Activated CD8-positive, alpha-beta memory T cell treated with anti-CD3 and anti-CD28 coated beads, Interleukin-2, amount 50 U/mL, for 48 hours (primary cell): Measurements from ENCODE around the gene TRAF7.
"Not testable (repeated sequence)": the region's sequence is repeated elsewhere in the genome, so short reads cannot be mapped to it uniquely, and the experiment has no call there.

ENCODE experiments used
- DNase-seq: peaks from one replicate; pipeline ENCODE4 v3.0.0-alpha.2; 2020

TRAF7 gene

DNA sequence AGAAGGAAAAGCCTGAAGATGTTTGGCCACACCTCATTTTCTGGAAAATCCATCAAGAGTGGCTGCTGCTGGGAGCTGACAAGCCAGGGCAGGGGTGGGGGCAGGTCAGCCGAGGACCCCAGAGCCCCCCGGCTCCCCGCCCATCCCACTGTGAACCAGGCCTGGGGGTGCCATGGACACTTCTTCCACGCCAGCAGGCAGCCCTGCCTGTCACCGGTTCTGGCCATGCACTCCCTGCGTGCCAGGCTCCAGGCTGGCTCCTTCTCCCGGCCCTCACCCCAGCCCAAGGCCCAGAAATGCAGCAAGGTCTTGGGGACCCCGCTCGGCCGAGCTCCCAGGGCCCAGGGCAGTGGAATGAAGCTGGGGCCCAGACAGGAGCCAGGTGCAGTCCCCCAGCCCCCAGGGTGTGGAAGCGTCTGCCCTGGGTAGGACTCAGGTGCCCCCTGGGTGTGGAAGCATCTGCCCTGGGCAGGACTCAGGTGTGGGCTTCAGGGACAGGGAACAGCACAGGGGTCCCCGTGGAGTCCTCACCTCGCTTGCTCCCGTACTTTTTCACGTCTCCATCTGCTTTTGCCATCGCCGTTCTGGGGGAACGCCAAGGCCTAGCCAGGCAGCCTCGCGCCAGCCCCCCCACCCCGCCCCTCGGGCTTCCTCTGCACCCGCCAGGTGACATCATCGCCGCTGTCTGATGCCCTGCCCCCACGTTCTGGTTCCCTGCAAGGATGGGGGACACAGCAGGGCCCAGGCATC is 32.5 kb upstream of the TRAF7 start:
- DNase-seq = not testable (repeated sequence)

DNA sequence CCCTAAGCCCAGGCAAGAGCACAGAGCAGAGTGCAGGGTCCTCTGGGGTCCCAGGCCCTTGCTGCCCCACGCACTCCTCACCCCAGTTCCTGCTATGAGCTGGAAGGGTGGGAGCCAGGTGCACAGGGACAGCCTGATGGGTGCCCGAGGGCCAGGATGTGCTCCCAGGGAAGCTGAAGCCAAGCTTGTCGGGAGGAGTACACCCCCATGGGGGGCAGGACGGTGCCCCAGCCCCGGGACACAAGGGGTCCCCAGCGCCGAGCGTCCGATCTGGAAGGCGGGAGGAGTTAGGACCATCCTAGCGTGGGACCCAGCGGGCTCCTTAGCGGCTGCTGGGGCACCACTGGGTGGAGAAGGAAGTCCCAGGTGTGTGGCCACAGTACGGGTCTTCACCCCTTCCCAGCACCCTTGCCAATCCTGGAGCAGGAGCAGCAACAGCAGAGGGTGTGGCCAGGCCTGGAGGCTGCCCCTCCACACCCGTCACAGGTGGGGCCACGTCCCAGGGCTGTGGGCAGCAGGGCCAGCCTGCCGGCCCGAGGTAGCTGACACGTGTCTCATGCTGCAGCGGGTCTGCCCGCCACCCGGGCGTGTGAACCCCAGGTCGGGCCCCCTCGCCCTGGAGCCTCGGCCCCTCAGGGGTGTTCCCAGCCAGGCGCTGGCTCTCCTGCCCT is 31.7 kb upstream of the TRAF7 start:
- not testable (repeated sequence) for DNase-seq

DNA sequence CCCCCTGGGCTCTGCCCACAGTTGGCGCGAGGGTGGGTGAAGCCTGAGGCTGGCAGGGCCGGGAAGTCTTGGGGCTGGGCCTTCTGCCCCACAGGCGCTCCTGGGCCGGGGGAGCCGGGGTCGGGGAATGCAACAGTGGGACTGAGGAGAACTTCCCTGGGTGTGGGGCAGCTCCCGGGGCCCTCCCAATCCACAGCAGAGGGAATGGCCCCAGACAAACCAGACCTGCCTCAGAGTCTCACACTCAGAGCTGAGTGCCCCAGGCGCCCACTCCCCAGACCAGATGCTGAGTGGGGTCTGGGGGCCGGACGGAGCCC is 31.2 kb upstream of the TRAF7 start:
- DNase-seq = not testable (repeated sequence)

DNA sequence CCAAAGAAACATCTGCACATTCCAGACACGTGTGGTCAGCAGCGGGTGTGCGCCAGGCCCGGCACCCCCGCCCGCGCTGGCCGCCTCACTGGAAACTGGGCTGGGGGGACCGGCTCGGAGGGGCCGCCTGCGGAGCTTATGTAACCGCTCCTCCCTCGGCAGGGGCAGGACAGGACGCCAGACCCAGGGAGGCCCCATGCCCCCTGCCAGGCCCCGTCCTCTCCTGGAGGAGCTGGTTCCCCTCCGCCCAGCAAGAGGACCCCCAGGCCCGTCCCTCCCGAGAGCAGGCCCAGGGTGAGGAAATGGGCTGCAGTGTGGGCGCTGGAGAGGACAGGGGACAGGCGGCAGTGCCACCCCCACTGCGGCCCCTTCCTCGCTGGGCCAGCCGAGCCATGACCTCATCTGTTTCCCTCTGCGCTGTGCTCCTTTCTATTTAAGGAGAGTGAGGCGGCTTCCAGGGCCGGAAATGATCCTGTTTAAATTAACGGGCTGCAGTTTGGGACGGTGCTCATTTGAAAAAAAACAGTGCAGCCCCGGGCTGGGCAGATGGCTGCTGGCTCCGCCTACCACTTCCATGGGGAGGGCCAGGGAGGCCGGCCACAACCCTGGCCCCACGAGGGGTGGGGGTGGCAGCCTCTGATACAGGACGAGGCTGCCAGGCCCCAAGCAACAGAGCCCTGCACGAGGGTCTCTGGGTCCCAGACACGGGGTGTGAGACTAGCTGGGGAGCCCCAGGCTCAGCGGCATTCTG is 30.7 kb upstream of the TRAF7 start:
- not testable (repeated sequence) for DNase-seq

DNA sequence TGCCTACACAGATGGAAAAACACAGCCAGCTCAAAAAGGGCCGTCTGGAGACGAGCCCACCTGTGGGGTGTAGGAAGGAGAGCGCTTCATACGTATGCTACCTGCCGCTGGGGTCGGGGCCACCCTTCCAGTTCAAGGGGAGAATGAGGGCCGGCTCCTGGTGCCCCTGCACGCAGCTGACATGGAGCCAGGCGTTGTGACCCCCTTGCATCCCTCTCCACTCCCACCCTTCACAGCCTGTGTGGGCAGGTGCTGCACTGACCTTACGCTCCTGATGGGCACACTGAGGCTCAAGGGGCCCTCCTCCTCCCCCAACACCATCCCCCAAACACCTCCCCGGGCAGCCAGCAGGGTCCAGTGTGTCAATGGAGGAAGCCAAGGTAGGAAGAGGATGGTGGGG is 30.0 kb upstream of the TRAF7 start:
- DNase-seq = not testable (repeated sequence)

DNA sequence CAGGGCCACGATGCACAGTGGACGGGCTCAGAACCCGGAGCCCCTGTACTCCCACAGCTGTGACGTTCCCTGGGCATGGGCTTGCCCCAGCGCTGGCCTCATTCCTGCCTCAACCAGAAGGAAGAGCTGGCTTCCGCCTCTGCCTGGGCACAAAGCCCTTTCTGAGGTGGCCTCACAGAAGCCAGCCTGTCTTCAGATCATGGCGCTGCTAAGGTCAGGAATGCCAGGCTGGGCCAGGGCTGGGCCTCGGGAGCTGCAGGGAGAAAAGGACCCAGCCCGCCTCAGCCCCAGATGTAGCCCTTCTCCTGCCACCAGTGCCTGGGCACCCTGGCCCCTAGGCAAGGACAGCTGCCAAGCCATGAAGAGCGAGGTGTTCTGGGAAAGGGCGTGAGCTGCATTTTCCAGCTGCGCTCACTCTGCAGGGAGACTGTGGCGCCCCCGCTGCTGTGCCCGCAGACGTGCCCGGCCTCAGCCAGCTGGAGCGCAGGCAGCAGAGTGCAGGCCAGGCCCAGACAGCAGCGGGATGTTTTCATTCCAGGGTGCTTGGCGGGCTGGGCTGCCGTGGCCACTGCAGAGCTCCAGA is 29.3 kb upstream of the TRAF7 start:
- DNase-seq = not testable (repeated sequence)

DNA sequence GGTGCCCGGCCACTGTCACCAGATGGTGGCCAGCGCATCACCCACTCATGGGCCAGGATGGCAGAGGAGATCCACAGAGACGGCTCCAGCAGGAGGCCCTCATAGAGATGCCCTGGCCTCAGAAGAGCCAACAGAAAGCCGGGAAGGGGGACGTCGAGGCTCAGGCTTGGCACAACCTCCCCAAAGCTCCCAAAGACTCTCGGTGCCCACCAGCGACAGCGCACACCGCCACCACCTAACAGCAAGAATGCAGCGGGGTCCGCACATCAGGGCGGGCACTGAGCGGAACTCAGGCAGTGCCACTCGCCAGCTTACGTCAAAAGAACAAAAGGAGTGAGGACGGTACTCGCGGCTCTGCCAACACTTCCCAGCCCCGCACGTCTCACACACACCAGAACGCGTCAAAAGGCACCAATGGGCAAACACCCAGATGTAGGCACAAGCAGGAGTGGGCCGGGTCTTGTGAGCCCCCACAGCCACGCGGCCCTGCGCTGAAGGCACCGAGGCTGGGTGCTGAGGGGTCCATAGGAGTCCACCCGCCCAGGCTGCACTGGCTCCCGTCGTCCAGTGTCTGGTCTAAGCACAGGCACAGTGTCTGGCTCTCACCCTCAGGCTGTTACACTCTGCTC is 28.5 kb upstream of the TRAF7 start:
- not testable (repeated sequence) for DNase-seq

DNA sequence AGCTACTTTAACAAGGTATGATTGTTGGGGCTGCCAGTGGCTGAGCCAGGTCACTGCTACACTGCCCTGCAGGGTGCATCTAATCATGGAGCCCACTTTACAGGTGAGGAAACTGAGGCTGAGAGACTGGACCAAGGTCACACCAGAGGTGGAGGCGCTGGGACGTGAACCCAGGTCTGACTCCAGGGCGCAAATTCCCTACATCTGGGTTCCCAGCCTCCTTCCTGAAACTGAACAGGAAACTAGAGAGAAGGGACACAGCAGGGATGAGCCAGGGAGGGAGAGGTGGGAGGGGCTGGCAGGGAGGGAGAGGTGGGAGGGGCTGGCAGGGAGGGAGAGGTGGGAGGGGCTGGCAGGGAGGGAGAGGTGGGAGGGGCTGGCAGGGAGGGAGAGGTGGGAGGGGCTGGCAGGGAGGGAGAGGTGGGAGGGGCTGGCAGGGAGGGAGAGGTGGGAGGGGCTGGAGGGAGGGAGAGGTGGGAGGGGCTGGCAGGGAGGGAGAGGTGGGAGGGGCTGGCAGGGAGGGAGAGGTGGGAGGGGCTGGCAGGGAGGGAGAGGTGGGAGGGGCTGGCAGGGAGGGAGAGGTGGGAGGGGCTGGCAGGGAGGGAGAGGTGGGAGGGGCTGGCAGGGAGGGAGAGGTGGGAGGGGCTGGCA is 27.8 kb upstream of the TRAF7 start:
- DNase-seq = not testable (repeated sequence)

DNA sequence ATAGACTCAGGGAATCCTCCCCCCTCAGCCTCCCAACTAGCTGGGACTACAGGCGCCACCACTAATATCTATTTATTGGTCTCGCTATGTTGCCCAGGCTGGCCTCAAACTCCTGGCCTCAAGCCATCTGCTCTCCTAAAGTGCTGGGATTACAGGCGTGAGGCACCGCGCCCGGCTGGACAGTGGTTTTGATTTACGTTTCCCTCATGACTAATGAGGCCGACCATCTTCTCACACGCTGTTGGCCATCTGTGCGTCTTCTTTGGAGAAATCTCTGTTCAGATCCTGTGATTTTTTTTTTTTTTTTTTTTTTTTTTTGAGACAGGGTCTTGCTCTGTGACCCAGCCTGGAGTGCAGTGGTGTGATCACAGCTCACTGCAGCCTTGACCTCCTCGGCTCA is 26.3 kb upstream of the TRAF7 start:
- DNase-seq = not testable (repeated sequence)

DNA sequence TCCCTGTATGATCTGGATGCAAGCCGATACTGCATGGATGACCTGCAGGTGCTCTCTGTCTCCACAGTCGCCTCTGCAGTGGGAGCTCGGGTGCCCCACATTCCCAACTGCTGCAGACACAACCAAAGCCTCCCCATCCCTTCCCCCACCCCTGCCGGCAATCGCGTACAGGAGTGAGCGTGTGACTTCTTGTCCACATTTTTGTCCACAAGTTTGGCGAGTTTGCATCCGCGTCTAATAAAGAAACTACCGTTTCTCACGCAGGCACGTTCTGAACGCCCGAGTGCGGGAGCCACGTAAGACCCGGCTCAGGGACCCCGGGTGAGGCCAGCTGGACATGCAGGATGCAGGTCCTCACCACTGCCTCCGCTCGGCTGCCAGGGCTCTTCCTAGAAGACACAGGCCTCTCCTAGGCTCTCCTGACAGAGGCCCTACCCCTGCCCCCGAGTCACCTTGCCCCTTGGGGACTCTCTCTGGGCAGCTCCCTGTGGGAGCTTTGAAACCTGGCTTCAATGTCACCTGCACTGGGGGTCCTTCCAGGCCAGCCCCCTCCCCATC is 25.6 kb upstream of the TRAF7 start:
- DNase-seq = not testable (repeated sequence)

DNA sequence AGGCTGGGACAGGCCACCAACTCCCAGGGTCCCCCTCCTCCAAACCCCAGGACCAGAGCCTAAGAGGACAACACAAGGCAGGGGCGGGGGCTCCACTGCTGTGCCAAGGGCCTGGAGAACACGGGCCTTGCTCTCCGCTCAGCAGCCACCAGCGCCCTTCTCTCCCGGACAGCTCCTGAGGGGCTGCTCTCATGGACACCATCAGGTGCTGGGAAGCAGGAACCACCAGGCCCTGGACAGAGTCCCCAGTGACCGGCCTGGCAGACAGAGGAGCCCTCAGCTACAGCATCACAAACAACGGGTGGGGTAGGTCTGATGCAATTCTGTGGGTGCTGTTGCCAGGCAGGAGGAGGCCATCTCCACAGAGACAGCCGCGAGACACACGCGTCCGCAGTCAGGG is 21.8 kb upstream of the TRAF7 start:
- DNase-seq = not testable (repeated sequence)

DNA sequence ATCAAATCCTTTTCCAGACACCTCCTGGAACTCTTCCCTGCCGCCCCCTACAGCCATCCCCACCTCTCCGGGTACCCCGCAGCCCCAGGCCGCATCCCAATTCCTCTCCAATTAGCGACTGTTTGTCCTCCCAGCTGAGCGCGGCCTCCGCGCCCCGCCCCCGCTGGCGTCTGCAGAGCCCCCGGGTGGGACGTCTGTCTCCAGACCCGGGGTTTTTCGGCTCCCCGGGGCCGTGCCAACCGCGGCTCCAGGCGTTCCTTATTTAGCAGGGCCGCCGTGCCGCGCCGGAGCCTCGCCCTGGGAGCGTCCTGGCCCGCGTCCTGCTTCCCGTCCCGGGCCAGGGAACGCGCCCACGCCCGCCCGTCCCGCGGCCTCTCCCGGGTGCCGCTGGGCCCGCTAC is 20.5 kb upstream of the TRAF7 start:
- peak; percentile 58 for DNase-seq

DNA sequence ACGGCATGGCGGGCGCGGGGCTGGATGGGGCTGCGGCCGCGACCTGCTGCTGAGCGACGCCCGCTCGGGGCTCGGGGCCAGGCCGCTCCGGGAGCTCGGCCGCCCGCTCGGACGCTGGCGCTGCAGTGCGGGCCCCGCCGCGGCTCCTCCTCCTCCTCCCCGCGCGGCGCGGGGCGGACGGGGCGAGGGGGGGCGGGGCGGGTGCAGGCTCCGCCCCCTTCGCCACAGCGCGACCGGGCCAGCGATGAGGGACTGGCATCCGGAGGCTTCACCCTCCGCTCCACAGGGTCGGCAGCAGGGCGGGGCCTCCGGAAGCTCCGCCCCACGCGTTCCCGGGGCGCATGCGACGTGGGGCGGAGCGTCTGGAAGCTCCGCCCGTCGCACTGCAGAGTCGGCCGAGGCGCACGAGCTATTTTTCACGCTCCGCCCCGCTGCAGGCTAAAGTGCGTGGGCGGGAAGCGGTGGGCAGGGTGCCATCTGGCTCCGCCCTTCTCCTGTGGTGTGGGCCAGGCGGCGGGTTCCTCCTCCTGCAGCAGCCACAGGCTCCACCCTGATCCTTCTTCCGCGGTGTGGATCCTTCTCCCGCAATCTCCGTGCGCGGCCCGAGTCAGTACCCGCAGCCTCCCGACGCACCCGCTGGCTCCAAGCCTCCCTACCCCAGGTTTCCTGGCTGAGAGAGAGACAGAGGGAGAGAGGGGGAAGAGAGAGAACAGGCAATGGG is 19.7 kb upstream of the TRAF7 start, which contains the start of gene PKD1:
TSS of gene PKD1 (minus strand) at position 129 of the 721 bp plus-strand sequence. CDS start 209 bp downstream, outside the sequence.
- peak; percentile 100 for DNase-seq

DNA sequence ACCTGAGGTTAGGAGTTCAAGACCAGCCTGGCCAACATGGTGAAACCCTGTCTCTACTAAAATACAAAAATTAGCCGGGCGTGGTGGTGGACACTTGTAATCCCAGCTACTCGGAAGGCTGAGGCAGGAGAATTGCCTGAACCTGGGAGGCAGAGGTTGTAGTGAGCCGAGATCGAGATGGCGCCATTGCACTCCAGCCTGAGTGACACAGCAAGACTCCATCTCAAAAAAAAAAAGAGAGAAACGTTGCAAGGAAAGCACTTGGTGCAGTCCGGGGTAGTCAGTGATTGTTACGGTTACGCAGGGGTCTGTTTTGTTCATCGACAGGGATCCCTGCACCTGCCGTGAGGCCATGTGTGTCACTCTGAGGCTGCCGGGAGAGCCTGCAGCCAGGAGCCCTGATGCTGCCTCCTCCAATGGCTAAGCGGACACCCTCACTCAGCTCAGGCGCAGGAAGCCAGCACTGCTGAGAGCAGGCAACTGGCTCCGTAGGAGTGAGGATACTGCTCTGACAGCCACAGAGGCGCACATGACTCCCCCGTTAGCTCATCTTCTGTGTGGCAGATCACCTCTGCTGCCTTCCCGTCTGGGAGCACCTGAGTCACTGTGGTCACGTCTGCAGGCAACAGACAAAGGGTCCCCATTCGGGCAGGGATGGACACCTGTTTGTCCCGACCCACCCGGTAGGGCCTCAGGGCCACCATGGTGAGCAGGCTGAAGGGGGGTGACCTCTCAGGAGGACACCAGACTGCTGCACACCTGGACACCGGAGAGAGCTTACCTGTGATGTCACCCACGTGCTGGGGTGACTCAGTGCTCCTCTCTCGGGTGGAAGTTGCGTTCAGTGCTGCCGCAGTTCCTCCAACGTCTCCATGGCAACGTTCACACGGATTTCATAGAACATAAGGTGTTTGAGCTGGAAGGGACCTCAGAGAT is 12.4 kb upstream of the TRAF7 start:
- no peak for DNase-seq

DNA sequence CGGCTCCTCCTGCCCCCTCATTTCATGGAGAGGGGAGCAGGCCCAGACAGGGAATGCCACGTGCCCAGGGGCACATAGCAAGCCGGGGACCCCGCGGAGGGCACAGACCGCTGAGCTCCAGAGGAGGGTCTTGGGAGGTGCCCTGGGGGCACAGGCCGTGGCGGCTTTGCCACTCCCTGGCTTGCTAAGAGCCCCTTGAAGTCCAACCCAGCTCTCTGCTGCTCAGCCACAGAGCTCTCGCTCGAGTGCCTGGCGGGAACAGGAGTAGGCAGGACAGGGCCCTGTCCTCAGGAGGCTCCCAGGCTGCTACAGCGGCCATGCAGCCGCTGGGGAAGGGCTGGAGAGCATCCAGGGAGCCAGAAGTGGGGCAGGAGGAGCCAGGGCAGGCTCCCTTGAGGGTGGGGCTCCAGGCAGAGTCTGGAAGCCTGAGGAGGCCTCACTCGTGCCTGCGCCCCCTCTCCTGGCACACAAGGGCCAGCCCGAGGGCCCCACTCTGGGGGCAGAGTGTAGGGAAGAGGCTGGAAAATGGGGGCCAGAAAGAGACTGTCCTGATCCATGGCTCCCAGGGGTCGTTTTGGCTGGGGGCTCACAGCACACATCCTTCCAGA is 11.6 kb upstream of the TRAF7 start:
- DNase-seq = no peak

DNA sequence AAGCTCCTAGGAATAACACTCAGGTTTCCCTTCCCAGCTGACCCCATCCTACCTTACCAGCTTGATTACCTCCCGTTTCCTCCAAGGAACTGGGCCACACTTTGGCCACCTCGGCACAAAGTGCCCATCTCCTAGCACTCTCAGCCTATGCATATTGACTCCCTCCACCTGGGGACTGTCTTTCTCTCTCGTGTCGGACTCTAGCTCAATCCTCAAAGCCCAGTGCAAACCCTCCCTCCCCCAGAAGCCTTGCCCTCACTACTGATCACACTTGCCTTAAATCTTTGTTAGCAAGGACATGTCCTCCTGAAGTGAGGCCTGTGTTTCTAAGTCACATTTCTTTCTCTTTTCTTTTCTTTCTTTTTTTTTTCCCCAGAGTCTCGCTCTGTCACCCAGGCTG is 9.7 kb upstream of the TRAF7 start:
- no peak for DNase-seq

DNA sequence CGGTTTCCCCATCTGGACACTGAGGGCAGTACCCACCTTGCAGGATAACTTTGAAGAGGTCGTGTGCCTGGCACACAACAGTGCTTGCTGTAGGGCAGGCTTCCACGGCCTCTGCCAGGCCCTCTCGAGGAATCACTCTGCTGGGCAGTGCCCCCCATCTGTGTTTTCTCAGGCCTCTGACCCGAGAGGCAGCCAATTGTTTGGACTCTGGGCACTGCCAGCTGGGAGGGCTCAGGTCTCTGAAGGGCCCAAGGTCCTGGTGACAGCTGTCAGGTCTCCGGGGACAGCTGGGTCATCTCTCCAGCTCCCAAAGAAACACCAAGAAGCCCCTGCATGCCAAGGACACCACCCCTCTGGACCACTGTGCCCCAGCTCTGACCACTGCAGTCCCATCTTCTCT is 8.2 kb upstream of the TRAF7 start:
- no peak for DNase-seq

DNA sequence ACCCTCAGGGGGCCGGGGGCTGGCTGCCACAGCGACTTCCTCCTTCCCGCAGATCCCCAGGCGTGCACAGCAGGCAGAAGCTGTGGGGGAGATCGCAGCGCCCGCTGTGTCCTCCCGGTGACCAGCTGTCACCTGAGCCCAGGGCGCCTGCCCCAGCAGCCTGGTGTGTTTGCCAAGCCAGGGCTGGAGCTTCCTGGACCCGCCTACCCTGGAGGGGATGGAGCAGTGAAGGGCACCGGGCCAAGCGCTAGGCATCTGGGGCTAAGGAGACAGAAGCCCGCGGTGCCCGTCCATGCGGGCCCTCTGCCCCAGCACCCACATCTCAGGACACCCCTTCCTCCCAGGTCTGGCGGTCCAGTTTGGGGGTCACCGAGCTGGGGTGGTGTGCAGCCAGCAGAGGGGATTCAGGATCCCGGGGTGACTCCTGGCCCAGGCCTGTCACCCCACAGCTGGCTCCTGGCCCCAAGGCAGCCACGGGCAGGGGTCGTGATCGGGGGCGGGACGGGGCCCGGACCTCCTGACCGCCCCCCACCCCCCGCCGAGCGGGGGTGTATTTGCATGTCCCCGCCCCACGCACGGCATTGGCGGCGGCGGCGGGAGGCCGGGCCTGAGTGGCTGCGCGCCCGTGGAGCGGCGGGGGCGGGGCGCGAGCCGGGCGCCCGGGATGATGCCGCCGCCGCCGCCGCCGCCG is 7.5 kb upstream of the TRAF7 start, which contains the start of gene RAB26:
TSS of gene RAB26 (plus strand) at position 645 of the 691 bp plus-strand sequence. CDS start 159 bp downstream, outside the sequence.
- peak; percentile 75 for DNase-seq
